Stimulated activated CD4-positive, alpha-beta T cell treated with anti-CD3 and anti-CD28 coated beads, Interleukin-12 subunit alpha, Interleukin-12 subunit beta, amount 100 ng/mL, for 48 hours (primary cell): ENCODE results near the gene TNFRSF4.
A peak's percentile ranks its signal among the peaks of the same experiment; 100 is the strongest.
"Not testable (repeated sequence)": the region's sequence is repeated elsewhere in the genome, so short reads cannot be mapped to it uniquely, and the experiment has no call there.

Experiments
- DNase-seq, 3 donors: peaks; one replicate each; pipeline ENCODE4 v3.0.0-alpha.2; 2020; ENCODE audit warnings: low read depth in 2 of 3, low spot score in 1 of 3

TNFRSF4 gene

GRCh38 chr1:1203561-1204424 lies 10.2 kb downstream of the TNFRSF4 start:
- DNase-seq: no peak

DNA sequence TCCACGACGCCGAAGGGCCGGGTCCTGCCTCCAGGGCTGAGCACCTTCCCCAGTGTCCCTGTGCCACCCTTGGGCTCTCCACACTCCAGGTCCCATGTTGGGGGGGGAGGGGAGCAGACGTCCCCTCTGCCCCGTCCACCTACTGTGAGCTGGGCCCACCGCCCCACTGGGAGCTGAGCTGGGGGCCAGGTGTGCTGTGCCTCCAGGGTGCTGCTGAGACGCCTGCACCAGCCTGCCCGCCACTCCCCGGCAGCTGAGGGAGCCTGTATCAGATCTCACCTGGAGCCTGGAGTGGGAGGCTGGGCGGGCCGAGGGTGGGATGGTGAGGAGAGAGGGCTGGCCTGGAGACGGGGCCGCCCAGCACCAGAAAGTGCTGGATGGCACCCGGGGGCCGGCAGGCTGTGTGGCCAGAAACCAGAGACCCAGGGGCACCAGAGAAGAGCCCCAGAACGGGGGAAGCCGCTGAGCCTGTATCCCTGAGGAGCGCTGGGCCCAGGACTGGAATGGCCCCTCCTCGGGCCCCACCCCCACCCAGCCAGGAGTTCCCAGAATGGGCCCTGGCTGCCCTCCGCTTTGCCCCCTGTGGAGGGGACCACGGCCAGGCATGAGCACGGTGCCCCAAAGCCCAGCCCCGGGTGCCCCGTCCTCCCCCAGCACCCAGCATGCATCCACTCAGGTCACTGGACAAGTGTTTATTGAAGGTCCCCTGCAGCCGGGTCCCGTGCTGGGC lies 11.0 kb downstream of the TNFRSF4 start:
- no peak for DNase-seq

GRCh38 chr1:1200876-1201810 lies 12.8 kb downstream of the TNFRSF4 start:
- DNase-seq: peak; percentile 72 to 87 (median 85)

GRCh38 chr1:1199961-1200875 lies 13.7 kb downstream of the TNFRSF4 start:
- DNase-seq: no peak

DNA sequence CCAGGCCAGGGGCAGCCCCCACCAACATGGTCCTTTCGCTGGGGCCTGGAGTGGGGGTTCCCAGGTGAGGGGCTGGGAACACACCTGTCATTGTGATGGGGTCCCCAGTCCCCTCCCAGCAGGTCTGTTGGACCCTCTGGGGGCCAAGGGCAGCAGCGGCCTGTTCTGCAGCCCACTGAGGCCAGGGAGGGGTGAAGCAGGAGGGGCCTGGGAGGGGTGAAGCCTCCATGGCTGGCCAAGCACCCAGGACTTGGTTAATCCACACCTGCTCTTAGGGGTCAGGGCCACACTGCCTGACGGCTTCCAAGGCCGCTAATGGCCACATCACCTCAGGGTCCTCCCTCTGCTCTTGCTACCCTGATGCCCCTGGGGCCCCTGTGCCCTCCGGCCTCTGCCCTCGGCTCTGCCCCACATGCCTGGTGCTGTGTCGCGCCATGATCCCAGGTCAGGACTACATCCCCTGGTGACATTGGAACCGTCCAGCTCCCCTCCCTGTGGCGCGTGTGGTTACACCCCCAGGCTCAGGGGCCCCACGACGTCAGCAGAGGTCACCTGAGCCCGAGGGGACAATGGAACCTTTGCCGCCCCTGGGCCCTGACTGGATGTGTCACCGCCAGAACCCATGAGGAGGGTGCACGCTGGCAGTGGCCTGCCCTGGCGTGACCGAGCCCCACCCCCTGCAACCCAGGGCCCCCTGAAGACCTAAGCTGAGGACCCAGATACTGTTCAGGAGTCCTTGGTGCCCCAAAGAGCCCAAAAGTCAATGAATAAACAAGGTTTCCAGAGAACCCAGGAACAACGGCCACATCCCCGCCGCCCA lies 14.6 kb downstream of the TNFRSF4 start:
- no peak for DNase-seq

DNA sequence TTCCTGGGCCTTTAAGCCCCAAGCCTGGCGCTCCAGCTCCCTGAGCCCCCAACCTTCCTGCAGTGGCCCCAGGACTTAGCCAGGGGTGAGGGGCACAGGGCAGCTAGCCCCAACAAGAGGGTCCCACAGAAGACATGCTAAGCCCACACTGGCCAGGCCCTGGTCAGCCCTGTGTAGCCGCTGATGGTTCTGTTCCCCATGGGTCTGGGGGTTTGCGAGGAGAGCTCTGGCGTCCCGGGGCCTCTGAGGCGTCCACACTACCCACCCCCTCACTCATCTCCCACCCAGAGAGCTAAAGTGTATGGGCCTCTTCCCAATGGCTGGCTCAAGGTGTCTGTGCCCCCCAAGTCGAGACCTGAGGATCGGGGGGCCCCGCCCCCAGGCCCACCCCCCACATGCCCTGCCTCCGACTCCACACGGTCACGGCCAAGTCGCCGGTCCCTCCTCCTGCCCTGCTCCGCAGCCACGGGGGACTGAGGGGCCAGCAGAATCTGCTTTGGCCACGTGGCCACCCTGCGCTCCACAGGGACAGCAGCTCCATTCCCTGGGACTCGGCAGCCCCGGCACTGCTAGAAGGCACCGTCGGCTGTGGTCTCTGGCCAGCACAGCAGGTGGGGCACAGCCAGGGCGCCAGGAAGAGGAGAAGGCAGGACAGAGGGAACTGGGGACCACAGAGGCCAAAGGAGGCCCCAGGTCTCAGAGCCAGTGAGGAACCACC lies 15.4 kb downstream of the TNFRSF4 start:
- no peak for DNase-seq

DNA sequence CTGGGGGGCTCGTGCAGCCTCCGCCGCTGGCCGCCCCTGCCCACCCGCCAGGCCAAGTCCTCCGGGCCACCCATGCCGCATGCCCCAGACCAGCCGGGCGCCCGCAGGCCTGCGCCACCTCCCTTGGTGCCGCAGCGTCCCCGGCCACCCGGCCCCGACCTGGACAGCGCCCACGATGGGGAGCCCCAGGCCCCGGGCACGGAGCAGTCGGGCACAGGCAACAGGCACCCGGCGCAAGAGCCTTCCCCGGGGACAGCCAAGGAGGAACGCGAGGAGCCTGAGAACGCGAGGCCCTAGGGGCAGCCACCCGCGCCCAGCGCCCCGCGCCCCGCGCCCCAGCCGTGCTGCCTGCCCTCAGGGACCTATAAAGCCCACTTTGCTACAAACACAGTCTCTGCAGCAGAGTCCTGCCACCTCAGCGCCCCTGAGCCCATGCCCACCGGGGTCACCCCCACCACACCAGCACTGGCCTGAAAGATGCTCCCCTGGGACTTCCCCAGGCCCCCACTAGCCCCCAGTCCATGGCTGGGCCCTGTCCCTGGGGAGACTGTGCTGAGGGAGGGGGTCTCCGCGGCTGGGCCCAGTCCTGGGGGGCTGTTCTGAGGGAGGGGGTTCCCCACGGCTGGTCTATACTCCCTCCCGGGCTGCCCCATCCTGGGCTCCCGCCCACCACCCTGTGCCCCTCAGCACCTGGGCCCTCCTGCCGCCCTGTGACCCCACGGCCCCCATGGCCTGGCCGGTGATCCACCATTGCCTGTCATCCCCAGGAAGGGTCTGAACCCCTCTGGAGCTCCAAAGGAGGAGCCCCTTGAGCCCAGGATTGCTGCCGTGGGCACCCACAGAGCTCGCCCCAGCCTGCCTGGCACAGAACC lies 16.2 kb downstream of the TNFRSF4 start:
- DNase-seq: no peak

- no peak for DNase-seq
These were observed 16.8 kb downstream of the TNFRSF4 start for GRCh38 chr1:1197188-1197500.

- DNase-seq: no peak
These were observed 17.3 kb downstream of the TNFRSF4 start for GRCh38 chr1:1196431-1197187.

GRCh38 chr1:1195726-1196125 lies 18.2 kb downstream of the TNFRSF4 start:
- not testable (repeated sequence) for DNase-seq

DNA sequence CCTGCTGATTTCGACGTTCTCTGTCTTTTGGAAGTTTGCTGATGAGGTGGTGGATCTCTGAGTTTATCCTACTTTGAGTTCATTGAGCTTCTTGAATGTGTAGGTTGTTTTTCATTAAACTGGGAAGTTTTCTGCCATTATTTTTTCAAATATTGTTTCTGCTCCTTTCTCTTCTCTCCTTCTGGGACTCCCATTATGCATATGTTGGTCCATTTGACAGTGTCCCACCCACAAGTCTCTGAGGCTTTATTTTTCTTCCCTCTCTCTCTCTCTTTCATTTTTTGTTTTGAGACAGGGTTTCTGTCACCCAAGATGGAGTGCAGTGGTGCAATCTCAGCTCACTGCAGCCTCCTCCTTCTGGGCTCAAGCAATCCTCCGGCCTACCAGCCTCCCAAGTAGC lies 19.2 kb downstream of the TNFRSF4 start:
- no peak for DNase-seq

DNA sequence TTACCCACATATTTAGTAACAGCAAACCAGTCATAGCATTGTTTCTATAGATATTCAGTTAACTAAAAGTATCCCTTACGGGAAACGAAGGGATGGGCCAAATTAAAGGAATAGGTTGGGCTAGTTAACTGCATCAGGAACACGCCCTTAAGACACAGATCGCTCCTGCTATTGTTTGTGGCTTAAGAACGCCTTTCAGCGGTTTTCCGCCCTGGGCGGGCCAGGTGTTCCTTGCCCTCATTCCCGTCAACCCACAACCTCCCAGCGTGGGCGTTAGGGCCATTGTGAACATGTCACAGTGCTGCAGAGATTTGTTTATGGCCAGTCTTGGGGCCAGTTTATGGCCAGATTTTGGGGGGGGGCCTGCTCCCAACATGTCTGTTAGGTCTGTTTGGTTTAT lies 22.2 kb downstream of the TNFRSF4 start:
- no peak for DNase-seq

DNA sequence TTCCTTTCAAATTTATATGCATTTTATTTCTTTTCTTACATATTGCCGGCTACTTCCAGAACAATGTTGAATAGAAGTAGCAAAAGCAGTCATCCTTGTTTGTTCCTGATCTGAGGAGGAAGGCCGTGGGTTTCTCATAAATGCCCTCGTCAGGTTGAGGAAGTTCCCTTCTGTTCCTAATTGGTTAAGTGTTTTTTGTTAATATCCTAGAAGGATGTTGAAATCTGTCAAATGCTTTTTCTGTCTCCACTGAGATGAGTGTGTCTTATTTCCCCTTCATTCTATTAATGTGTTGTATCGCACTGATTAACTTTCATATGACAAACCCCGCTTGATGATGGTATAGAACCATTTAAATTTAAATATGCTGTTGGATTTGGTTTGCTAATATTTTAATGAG lies 24.8 kb downstream of the TNFRSF4 start:
- no peak for DNase-seq

DNA sequence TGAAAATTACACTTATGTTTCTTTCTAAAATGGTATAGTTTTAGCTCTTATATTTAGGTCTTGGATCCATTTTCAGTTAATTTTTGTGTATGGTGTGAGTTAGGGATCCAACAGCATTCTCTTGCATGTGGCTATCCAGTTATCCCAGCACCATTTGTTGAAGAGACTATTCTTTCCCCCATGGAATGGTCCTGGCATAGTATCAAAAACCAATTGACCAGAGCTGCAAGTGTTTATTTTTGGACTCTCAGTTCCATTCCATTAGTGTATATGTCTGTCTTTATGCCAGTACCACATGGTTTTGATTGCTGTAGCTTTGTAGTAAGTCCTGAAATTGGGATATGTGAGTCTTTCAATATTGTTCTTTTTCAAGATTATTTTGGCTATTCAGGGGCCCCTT lies 26.0 kb downstream of the TNFRSF4 start:
- DNase-seq: no peak

- DNase-seq: no peak
These were observed 28.7 kb downstream of the TNFRSF4 start for GRCh38 chr1:1185101-1185765.

GRCh38 chr1:1183833-1184775 lies 29.8 kb downstream of the TNFRSF4 start:
- no peak for DNase-seq
